ENCODE results near the gene MTERF4.

Gene MTERF4

DNA sequence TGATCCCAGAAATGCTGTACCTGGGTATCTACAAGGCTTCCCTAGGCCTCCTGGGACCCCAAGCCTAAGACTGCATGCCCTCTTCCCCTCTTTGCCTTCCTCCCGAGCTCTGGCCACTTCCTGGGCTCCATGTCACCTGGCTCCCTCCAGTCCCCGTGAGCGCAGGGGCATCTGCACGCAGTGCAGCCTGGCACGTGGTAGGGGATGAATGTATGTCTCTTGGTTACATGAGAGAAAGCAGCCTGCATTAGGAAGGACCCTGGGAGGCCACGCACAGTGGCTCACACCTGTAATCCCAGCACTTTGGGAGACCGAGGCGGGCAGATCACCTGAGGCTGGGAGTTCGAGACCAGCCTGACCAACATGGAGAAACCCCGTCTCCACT is 31.3 kb upstream of the MTERF4 start:
- DNase-seq, result no peak

DNA sequence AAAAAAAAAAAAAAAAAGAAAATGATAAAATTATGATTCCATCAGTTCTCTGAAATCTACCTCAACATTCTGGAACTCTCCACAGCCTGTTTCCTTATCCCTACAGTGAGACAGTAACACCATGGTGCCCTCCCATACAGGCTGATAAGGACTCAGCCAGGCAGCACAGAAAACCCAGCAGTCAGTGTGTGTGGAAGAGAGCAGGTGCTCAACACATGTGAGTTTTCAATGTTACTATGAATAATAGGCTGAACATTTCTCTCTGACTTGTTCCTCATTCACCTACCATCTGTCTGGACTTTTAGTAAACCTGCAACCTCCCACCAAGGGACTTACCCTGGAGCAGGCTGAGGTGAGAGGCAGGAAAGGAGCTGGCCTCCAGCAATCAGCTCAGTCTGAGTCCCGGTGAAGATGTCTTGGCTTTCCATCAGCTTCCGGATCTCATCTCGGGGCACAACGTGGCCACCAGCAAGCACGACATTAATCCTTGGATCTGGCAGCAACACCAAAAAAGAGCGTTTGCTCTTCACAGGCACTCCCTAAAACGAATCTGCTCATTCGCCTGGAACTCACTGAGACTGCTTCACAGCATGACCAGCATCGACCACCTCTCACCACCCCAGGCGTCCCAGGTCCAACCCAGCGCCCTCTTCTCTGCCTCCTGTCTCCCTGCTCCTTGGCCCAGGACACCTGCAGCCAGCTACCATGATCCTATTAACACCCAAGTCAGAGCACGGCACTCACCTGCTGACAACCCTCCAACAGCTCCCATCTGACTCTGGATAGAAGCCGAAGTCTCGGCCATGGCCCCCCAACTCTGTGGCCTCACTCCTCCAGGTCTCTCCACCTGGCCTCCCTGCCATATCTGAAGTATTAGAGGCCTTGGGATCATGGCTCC is 30.7 kb upstream of the MTERF4 start:
- DNase-seq, result no peak

DNA sequence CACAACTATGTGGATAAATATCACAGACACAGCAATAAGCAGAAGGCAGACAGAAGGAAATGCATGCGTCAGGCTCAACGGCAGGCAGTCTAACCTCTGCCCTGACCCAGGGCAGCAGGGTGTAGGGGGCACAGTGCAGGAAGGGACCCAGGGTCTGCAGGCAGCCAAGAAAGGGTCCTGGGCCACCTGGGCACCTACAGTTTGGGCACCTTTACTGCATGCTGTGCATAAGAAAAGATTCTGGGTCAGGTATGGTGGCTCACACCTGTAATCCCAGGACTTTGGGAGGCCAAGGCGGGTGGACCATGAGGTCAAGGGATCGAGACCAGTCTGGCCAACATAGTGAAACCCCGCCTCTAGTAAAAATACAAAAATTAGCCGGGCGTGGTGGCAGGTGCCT is 29.4 kb upstream of the MTERF4 start:
- DNase-seq, result no peak

DNA sequence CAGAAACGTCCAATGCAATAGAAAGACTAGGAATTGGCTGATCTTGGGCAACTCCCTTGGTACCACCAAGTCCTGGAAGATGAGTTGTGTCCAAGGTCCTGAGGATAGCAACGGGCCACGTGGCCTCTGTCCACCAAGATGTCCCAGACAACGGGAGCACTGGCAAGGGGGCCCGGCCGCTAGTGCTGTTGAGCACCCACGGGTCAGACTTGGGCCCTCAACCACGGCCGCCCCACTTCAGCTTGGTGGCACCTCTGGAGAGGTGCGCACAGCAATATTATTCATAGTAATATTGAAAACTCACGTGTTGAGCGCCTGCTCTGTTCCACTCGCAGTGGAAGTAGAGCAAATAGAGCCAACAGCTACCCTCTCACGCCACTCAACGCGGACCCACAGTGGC is 28.2 kb upstream of the MTERF4 start:
- DNase-seq, result no peak

DNA sequence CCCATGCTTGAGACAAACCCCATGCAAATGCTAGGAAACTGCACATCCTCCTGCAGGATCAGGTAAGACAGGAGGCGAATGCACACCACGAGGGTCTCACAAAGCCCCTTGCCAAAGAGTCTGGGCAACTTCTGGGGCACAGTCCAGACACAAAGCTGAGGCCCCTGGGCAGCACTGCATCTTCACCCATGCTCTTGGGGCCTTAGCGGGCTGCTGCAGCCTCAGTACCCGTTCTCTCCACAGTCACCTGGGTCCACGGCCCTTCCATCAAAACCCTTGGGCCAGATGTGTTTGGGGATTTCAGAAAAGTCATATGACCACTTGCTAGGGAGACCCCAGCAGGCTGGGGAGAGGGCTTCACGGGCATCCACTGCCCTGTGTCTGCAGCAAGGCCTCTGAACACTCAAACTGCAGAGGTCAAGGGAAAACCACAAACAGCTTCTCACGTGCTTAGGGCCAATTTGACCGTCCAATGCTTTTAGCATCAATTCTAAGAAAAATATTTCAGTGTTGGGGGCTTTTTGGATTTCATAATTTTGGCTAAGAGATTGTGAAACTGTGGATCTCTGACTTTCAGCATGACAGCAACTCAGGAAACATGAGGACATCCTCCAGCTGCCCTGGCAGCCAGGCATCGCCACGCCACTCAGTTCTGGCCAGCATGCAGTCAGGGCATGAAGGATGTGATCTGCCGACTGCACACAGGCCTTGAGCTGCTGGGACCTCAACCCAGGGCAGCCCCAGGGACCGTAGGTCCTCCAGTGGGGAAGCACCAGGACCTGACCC is 27.2 kb upstream of the MTERF4 start:
- DNase-seq, result no peak

DNA sequence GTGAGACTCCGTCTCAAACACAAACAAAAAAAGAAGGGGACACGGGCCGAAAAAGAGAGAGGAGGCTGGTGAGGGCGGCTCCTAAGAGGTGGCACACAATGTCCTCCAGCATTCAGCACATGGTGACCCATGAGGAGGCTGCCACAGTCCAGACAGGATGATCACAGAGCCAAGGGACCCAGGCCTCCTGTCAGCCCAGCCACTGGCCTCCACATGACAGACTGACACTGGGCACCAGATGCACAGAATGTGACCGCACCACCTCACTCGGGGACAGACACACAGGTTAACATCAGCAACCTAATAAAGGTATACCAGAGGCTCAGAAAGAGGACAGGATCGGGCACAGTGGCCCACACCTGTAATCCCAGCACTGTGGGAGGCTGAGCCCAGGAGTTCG is 26.2 kb upstream of the MTERF4 start:
- no peak for DNase-seq

DNA sequence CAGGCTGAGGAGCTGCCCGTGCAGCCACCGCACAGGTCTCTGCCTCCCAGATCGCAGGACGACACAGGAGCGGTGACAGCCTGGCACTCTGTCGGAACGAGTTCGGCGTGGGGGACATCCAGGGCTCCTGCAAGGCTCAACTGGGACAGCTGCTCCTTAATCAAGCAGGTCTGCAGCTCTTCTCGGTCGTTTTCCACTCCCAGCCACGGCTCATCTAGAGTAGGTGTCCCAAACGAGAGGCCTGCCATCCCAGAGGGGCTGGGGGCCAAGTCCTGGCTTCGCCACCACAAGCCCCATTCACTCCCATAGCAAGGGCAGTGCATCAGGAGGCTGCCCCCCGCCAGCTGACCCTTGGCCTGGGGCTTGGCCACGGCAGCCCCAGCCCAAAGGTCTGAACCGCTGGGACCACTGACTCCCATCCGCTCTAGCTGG is 24.7 kb upstream of the MTERF4 start:
- no peak for DNase-seq

DNA sequence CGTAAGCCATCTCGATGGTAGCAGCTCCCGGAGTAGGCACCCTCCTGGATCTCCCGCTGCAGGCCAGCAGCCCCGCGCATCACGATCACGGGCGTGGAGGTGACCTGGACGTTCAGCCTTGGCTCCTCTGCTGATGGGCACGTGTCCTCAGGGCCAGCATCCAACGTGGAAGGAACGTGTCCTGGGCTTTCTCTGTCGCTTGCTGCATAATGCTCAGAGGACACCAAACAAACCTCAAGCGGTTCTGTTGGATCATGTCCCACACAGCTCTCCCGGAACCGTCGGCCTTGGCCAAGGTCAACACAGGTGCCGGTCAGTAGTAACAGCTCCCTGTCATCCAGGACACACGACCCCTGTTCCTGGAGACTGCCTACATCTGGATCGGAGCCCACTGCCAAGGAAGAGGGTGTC is 24.1 kb upstream of the MTERF4 start:
- DNase-seq, result no peak

DNA sequence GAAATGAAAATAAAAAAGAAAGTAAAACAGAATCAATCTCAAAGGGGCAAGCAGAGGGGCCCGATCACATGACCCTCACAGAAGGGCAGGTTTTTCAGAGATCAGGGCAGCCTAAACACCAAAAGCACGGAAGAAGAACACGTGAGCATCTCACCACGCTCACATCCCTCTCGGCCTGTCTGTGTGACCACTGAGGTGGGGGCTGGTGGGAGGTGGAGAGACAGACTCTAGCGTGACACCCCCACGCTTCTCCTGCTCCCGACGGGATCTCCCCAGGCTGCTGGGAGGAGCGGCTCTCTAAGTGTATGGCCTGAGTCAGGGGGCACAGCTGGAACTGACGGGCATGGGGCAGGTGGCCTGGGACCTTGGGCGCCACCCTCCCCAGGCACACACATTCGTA is 23.5 kb upstream of the MTERF4 start:
- DNase-seq, result no peak

DNA sequence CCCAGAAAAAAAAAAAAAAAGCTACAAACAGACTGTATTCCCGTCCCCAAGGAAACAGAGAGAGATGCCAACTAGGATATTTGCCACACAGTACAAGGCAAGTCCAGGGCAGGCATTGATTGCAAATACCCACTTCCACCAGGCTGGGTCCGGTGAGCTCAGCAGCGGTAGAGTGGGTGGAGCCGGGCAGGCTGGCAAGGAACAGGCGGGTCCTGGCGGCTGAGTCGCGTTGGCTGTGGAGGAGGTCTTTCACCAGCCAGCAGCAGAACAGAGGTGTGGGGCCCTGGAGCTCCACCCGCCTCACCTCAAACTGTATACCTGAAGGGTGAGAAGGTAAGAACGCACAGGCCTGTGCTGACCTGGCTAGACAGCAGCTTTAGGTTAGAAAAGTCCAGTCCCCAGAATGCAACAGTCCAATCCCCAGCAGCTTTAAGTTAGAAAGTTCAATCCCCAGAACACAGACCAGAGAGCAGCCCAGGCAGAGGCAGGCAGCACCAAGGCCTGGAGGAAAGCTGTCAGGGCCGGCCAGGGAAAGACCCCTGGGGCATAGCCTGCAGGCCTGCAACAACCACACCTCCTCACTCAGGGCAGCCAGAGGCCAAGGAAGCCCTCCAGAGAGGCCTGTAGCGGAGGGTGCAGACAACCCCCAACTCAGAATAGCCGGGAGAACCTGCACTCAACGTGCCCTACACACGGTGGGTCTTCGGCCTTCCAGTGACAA is 21.9 kb upstream of the MTERF4 start:
- DNase-seq, result no peak

DNA sequence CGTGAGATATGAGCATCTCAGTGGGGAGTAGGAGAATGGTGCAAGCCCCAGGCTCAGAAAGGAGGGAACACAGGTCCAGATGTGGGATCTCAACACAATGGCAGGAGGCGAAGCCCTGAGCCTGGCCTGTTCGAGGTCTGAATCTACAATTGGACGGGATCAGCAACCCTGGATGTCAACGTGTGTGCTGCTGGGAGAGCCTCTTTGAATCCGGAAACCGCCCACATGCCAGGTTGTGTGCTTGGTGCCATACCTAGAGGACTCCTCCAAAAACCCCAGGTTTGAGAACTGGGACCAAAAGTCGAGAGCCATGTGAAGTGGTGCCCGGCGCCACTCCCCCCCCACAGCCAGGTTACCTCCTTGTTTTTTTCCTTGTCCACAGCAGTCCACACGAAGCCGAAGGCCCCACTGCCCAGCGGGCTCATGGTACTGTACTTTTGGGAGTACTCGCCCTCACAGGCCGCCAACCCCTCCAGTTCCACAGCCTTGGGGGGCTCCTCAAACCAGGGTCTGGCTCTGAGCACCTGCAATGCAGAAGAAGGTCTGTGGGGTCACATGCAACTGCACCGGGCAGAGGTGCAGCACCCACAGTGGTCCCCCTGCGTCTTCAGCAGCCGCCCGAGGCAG is 20.4 kb upstream of the MTERF4 start:
- no peak for DNase-seq

DNA sequence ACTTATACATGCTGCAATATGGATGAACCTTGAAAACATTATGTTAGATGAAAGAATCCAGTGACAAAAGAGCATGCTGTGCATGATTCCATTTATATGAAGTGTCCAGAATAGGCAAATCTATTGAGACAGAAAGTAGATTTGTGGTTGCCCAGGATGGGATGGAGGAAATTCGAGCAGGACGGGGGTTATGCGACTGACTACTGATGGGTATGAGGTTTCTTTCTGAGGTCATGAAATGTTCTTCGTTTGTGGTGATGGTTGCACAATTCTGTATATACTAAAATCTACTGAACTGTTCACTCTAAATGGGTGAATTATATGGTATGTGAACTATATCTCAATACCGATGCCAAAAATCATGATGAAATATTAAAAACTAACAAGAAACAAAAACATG is 18.9 kb upstream of the MTERF4 start:
- DNase-seq, result no peak

DNA sequence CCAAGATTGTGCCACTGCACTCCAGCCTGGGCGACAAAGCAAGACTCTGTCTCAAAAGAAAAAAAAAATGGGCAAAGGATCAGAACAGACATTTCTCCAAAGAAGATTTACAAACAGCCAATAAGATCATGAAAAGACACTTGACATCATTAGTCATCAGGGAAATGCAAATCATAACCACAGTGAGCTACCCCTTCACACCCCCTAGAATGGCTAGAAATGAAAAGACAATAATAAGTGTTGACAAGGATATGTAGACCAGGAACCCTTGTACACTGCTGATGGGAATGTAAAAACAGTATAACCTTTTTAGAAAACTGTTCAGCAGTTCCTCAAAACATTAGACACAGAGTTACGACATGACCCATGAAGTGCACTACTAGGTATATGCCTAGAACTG is 18.4 kb upstream of the MTERF4 start:
- no peak for DNase-seq

DNA sequence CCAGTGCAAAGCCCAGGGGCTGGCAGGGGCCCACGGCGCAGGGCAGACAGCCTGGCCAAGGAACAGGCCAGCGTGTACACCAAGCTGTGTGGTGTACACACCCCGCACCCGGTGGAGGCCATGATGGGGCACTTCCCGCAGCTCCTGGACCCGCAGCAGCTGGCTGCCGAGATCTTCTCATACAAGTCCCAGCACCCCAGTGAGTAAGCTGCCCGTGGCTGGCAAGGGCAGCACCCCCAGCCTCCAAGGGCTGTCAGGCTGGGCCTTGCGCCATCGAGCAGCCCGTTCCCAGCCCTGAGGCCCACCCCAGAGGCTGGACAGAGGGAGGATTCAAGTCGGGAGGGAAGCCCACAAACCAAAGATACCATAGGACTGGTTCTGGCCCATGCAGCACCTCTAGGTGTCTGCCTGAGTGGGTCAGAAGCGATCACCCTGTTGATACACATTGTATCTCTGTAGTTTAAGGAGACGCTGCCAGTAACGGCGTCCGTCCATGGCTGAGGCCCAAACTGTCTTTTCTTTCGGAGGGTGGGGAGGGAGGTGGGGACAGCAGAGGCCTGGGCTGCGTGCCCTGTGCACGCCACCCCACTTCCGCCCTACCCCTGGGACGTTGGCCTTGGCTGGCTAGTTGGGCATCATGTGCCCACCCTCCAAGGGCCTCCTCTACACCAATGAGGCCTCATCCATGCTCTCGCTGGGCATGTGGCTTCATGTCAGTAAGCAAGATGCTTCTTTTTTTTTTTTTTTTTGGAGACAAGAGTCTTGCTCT is 16.8 kb upstream of the MTERF4 start:
- DNase-seq, result no peak

DNA sequence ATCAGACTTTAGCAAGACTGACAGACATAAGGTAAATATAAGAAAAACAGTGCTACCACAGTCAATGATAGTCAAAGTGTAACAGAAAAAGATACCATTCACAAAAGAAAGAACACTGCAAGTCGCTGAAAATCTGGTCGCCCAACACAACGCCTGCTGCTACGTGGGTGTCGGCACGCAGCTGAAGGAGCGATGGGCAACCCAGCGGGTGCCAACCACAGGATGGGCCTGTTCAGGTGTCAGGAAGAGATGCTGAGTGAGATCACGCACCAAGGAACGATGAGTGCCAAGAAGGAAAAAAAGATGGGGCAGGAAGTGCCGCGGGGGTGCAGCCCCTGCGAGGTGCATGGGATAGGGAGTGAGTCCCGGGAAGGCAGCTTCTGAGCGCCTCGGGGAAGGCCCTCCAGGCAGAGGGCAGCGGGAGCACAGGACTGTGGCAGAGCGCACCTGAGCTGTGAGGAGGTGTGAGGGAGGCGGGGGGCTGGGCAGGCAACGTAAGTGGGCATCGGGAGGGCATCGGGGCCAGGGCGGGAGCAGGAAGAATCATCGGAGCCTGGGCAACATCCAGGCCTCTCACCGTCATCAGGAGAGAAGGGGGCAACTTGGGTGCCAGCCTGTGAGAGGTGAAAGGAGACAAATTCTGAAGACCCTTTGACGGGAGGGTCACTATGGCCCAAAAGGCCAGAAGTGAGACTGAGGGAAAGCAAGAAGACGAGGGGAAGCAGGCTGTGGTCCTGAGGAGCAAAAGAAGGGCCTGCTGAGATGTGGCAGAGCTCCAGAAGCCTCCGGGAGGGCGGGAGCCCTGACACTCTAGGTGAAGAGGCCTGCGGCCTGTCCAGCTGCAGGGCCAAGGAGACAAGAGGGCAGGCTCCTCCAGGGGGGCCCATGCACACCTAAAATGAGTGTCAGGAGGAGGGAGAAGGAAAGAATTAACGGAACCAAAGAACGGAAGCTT is 14.8 kb upstream of the MTERF4 start:
- no peak for DNase-seq

DNA sequence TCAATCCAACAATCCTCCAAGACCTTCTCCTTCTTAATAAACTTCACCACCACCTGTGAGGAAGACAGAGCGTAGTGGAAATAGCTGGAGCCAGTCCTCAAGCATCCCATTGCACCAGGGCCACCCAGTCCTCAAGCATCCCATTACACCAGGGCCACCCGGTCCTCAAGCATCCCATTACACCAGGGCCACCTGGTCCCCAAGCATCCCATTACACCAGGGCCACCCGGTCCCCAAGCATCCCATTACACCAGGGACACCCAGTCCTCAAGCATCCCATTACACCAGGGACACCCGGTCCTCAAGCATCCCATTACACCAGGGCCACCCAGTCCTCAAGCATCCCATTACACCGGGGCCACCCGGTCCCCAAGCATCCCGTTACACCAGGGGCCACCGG is 13.3 kb upstream of the MTERF4 start:
- DNase-seq, result no peak

DNA sequence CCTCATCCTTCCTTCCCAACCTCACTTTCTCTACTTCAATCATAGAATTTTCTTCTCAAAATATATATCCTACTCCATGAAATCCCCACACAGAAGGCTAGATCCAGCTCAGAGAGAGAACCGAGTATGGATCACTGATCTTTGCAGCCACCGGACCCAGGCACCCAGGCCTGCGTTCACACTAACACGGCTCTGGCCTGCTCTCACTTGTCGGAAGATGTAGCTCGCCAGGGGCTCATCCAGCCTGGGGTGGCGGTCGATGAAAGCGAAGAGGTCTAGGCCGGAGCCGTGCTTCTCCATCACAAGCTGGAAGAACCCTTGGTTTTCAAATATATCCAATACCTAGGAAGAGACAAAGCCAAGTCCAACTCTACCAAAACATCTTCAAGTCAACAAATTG is 12.7 kb upstream of the MTERF4 start:
- no peak for DNase-seq

DNA sequence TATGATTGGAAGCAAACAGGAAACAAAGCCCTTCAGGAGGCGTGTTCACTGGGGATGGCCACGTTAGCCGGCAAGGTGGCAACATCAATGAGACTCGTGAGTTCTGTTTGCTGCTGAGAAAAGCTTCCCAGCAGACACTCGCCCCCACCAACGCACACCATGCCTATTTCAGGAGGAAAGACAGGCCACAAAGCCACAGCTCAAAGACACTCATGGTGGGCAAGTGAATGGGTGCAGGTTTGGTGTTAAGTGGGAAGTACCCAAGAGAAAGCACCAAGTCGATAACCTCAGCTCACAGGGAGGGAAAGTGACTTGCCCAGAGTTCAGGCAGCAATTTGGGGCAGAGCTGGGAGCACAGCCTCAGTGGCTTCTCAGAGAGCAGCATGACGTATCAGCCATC is 10.5 kb upstream of the MTERF4 start:
- DNase-seq, result no peak

DNA sequence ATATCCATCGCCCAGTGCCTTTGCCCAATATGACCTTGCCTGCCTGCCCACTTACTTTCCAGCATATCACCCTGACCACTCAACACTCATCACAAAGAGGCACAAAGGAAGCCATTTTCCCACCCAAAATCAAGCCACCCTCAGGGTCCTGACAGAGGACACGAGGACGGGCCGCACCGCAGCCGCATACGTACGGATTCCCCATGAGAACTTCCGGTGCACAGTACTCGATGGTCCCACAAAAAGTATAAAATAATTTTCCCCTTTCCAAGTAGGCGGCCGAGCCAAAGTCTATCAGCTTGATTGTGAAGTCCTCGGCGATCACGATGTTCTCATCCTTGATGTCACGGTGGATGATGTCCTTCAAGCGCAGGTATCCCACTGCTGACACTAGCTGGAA is 10.0 kb upstream of the MTERF4 start:
- no peak for DNase-seq

DNA sequence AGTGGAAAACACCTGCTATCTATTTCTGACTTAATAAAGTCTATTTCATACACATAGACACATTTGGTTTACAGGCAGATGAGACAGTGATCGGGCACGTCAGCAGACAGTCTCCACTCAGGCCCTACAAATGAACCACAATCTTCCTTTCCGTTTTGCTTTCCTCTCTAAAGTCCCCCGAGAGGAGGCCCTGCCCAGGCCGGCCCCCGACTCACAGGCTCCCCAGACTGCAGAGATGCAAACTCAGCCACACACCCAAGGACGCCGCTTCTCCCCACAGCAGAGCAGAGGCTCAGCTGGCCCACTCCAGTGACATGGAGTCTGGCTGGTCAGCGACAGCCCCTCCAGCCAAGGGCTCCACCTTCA is 9.3 kb upstream of the MTERF4 start:
- no peak for DNase-seq

Measured in NCI-H1092 treated with DMSO at 0.1 percent for 48 hours (cell line).